ENCODE data around the gene NELFCD. TPM values are rescaled to one million over a fixed set of nuclear protein-coding genes. Genes with fewer than 3 reads are reported as not detected.

The NELFCD gene
- total RNA-seq, 1 donor from 2014 or later = 122 TPM

- Mint-ChIP-seq H3K27me3 (no peaks in the 10 kb centered on the region), H3K36me3 (ENCODE audit: insufficient read depth) (peaks cover 31% of the 10 kb centered on the region), H3K4me1 (ENCODE audit: low read depth) (peaks cover 37% of the 10 kb centered on the region), H3K4me3 (ENCODE audit: low read depth) (no peak overlapping the region), H3K27ac (peak overlapping the region; percentile 84), H3K9me3 (ENCODE audit: low read depth) (no peaks in the 10 kb centered on the region)
- DNase-seq (ENCODE audit: low spot score, unreplicated experiment) = no peak
- TF ChIP-seq CTCF (IDR thresholded peaks at IDR 0.05; ENCODE audit: unreplicated experiment) = no peak
Measured at GRCh38 chr20:58986968-58987517, 6.0 kb downstream of the NELFCD start.

- Mint-ChIP-seq H3K27ac (no peak overlapping the region), H3K36me3 (ENCODE audit: insufficient read depth) (peaks cover 32% of the 10 kb centered on the region), H3K27me3 (no peaks in the 10 kb centered on the region), H3K9me3 (ENCODE audit: low read depth) (no peaks in the 10 kb centered on the region), H3K4me3 (ENCODE audit: low read depth) (no peak overlapping the region), H3K4me1 (ENCODE audit: low read depth) (peaks cover 30% of the 10 kb centered on the region)
- no peak for DNase-seq (ENCODE audit: low spot score, unreplicated experiment)
- TF ChIP-seq CTCF (IDR thresholded peaks at IDR 0.05; ENCODE audit: unreplicated experiment) = no peak
Measured at GRCh38 chr20:58987790-58988564, 6.9 kb downstream of the NELFCD start.

GRCh38 chr20:58988565-58988882, 7.5 kb downstream of the NELFCD start:
- TF ChIP-seq CTCF (IDR thresholded peaks at IDR 0.05; ENCODE audit: unreplicated experiment) = no peak
- Mint-ChIP-seq H3K36me3 (ENCODE audit: insufficient read depth) (peaks cover 33% of the 10 kb centered on the region), H3K9me3 (ENCODE audit: low read depth) (no peaks in the 10 kb centered on the region), H3K4me1 (ENCODE audit: low read depth) (peaks cover 30% of the 10 kb centered on the region), H3K4me3 (ENCODE audit: low read depth) (no peak overlapping the region), H3K27ac (no peak overlapping the region), H3K27me3 (no peaks in the 10 kb centered on the region)
- no peak for DNase-seq (ENCODE audit: low spot score, unreplicated experiment)

GRCh38 chr20:58989196-58989595, 8.1 kb downstream of the NELFCD start:
- Mint-ChIP-seq H3K4me3 (ENCODE audit: low read depth) (no peak overlapping the region), H3K4me1 (ENCODE audit: low read depth) (peaks cover 24% of the 10 kb centered on the region), H3K36me3 (ENCODE audit: insufficient read depth) (peaks cover 37% of the 10 kb centered on the region), H3K27me3 (no peaks in the 10 kb centered on the region), H3K27ac (peak overlapping the region; percentile 65), H3K9me3 (ENCODE audit: low read depth) (no peaks in the 10 kb centered on the region)
- TF ChIP-seq CTCF (IDR thresholded peaks at IDR 0.05; ENCODE audit: unreplicated experiment) = no peak
- DNase-seq (ENCODE audit: low spot score, unreplicated experiment) = no peak

GRCh38 chr20:58990651-58991445, 9.8 kb downstream of the NELFCD start:
- H3K27ac Mint-ChIP-seq = peak overlapping the region; percentile 52
- no peaks in the 10 kb centered on the region for H3K9me3 Mint-ChIP-seq (ENCODE audit: low read depth)
- H3K27me3 Mint-ChIP-seq = no peaks in the 10 kb centered on the region
- H3K4me3 Mint-ChIP-seq (ENCODE audit: low read depth) = no peak overlapping the region
- peaks cover 45% of the 10 kb centered on the region for H3K36me3 Mint-ChIP-seq (ENCODE audit: insufficient read depth)
- TF ChIP-seq CTCF (IDR thresholded peaks at IDR 0.05; ENCODE audit: unreplicated experiment) = no peak
- H3K4me1 Mint-ChIP-seq (ENCODE audit: low read depth) = peaks cover 25% of the 10 kb centered on the region
- DNase-seq (ENCODE audit: low spot score, unreplicated experiment) = no peak
